Liver (tissue), 3 donors: ENCODE results near the gene FMC1.
"Not testable (repeated sequence)": the region's sequence is repeated elsewhere in the genome, so short reads cannot be mapped to it uniquely, and the experiment has no call there.

Source experiments
- ATF3 ChIP-seq: IDR thresholded peaks from 2 replicates; pipeline ENCODE4 v1.6.1; 2016; ENCODE audit warnings: antibody characterized with exemption
- CTCF ChIP-seq: fragments of 150-350 bp; IDR thresholded peaks from 2 replicates; pipeline ENCODE4 v1.5.1; 2017; ENCODE audit warnings: improper control_type of control experiment, low read depth, low read length; ENCODE audit not compliant: missing input control
- GABPA ChIP-seq, 2 donors: IDR thresholded peaks in 1 of 2; conservative IDR thresholded peaks in 1 of 2; 2 replicates each; pipeline ENCODE4 v1.6.1; 2016; ENCODE audit warnings: antibody characterized with exemption in 2 of 2, mild to moderate bottlenecking in 1 of 2, moderate library complexity in 1 of 2
- MAX ChIP-seq: IDR thresholded peaks from 2 replicates; pipeline ENCODE4 v1.6.1; 2016; ENCODE audit warnings: antibody characterized with exemption
- NR2F2 ChIP-seq: IDR thresholded peaks from 2 replicates; pipeline ENCODE4 v1.6.1; 2016; ENCODE audit warnings: antibody characterized with exemption
- RAD21 ChIP-seq, 2 donors: IDR thresholded peaks; 2 replicates each; pipeline ENCODE4 v1.6.1; 2016; ENCODE audit warnings: antibody characterized with exemption in 2 of 2, mild to moderate bottlenecking in 2 of 2
- REST ChIP-seq: IDR thresholded peaks from 2 replicates; pipeline ENCODE4 v1.6.1; 2016; ENCODE audit warnings: antibody characterized with exemption, mild to moderate bottlenecking
- SP1 ChIP-seq: IDR thresholded peaks from 2 replicates; pipeline ENCODE4 v1.6.1; 2018; ENCODE audit warnings: antibody characterized with exemption, mild to moderate bottlenecking
- TAF1 ChIP-seq: conservative IDR thresholded peaks from 2 replicates; pipeline ENCODE4 v1.6.1; 2016; ENCODE audit warnings: antibody characterized with exemption, mild to moderate bottlenecking
- YY1 ChIP-seq: IDR thresholded peaks from 2 replicates; pipeline ENCODE4 v1.6.1; 2016; ENCODE audit warnings: antibody characterized with exemption, mild to moderate bottlenecking
- ZBTB33 ChIP-seq: IDR thresholded peaks from 2 replicates; pipeline ENCODE4 v1.6.1; 2016; ENCODE audit warnings: antibody characterized with exemption
- donor health status: healthy.
- donor health status: healthy.

GRCh38 chr7:139357729-139358506 lies 16.8 kb downstream of the FMC1 start:
- not testable (repeated sequence) for TF ChIP-seq CTCF; TAF1; ATF3; GABPA (IDR thresholded peaks at IDR 0.05 in 1 of 2, conservative IDR thresholded peaks at IDR 0.05 in 1 of 2); YY1; ZBTB33; RAD21 (IDR thresholded peaks at IDR 0.05); REST; NR2F2; MAX; SP1
